Measurements from ENCODE around the gene SLFN14.

GRCh38 chr17:35597604-35598003 is 37.0 kb upstream of the SLFN14 start:
- TF ChIP-seq, protein P1, sequence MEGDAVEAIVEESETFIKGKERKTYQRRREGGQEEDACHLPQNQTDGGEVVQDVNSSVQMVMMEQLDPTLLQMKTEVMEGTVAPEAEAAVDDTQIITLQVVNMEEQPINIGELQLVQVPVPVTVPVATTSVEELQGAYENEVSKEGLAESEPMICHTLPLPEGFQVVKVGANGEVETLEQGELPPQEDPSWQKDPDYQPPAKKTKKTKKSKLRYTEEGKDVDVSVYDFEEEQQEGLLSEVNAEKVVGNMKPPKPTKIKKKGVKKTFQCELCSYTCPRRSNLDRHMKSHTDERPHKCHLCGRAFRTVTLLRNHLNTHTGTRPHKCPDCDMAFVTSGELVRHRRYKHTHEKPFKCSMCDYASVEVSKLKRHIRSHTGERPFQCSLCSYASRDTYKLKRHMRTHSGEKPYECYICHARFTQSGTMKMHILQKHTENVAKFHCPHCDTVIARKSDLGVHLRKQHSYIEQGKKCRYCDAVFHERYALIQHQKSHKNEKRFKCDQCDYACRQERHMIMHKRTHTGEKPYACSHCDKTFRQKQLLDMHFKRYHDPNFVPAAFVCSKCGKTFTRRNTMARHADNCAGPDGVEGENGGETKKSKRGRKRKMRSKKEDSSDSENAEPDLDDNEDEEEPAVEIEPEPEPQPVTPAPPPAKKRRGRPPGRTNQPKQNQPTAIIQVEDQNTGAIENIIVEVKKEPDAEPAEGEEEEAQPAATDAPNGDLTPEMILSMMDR (IDR thresholded peaks at IDR 0.05), result no peak
- no peak for TF ChIP-seq POLR2A (IDR thresholded peaks at IDR 0.05)
